ENCODE measurements around the gene INTS11. TPM values are rescaled to one million over a fixed set of nuclear protein-coding genes. Genes with fewer than 3 reads are reported as not detected.

Gene INTS11
- polyA plus RNA-seq, 1 donor (not counting 4 experiments of a cell fraction or from before 2014, with no cell fraction given), result 70.4 TPM

GRCh38 chr1:1293263-1294249 is 30.9 kb downstream of the INTS11 start:
- no peaks in the 10 kb centered on the region for H3K9me3 ChIP-seq (ENCODE audit: control insufficient read depth, low read depth, low read length)
- no peak overlapping the region for H3K4me3 ChIP-seq (ENCODE audit: control insufficient read depth in 2 of 3, extremely low read depth in 1 of 3, insufficient read depth in 2 of 3, low read depth in 1 of 3, low read length in 3 of 3)
- no peaks in the 10 kb centered on the region for H3K79me2 ChIP-seq (ENCODE audit: control insufficient read depth, insufficient read depth, low read length)
- FAIRE-seq (no peak), DNase-seq (ENCODE audit: low read depth, low spot score) (no peak)
- H3K9ac ChIP-seq (ENCODE audit: control insufficient read depth, extremely low read depth, insufficient read depth, low read length), result no peak overlapping the region
- H3K4me1 ChIP-seq (ENCODE audit: control insufficient read depth, extremely low read depth, insufficient read depth, low read length), result peaks cover 9% of the 10 kb centered on the region
- H3K4me2 ChIP-seq (ENCODE audit: control insufficient read depth, extremely low read depth, insufficient read depth, low read depth, low read length), result no peak overlapping the region
- no peak overlapping the region for H3K27ac ChIP-seq (ENCODE audit: control insufficient read depth, insufficient read depth, low read length)
- H3K9me1 ChIP-seq (ENCODE audit: control insufficient read depth, extremely low read depth, insufficient read depth, low read length), result no peaks in the 10 kb centered on the region
- no peaks in the 10 kb centered on the region for H3K36me3 ChIP-seq (ENCODE audit: control insufficient read depth in 2 of 2, extremely low read depth in 1 of 2, insufficient read depth in 2 of 2, low read length in 2 of 2)
- peaks cover 5% of the 10 kb centered on the region for H3K27me3 ChIP-seq (ENCODE audit: control insufficient read depth, extremely low read depth, insufficient read depth, low read length)
- dilution Hi-C loops (cut with MboI; ENCODE audit: extremely low pct_ligation_motif_present, low sequenced_read_pairs), result no loop called here
- no peak overlapping the region for H2AFZ ChIP-seq (ENCODE audit: control insufficient read depth, low read length)
- H4K20me1 ChIP-seq (ENCODE audit: control insufficient read depth, extremely low read depth, insufficient read depth, low read length), result peaks cover 6% of the 10 kb centered on the region
- TF ChIP-seq EZH2 (IDR thresholded peaks at IDR 0.05; ENCODE audit: low read length) (no peak), CTCF (optimal IDR thresholded peaks at IDR 0.05 in 1 of 3, IDR thresholded peaks at IDR 0.05 in 1 of 3, conservative IDR thresholded peaks at IDR 0.05 in 1 of 3; ENCODE audit: extremely low read depth in 1 of 3, insufficient read depth in 2 of 3, low read length in 3 of 3) (no peak)

GRCh38 chr1:1292851-1293250 is 31.6 kb downstream of the INTS11 start:
- DNase-seq (ENCODE audit: low read depth, low spot score), result no peak

More at GRCh38 chr1:1292851-1293250, 31.6 kb downstream of the INTS11 start:
- H3K9me1 ChIP-seq (ENCODE audit: control insufficient read depth, extremely low read depth, insufficient read depth, low read length), result no peaks in the 10 kb centered on the region
- H4K20me1 ChIP-seq (ENCODE audit: control insufficient read depth, extremely low read depth, insufficient read depth, low read length), result peaks cover 6% of the 10 kb centered on the region
- H3K27me3 ChIP-seq (ENCODE audit: control insufficient read depth, extremely low read depth, insufficient read depth, low read length), result peaks cover 5% of the 10 kb centered on the region
- H3K36me3 ChIP-seq (ENCODE audit: control insufficient read depth in 2 of 2, extremely low read depth in 1 of 2, insufficient read depth in 2 of 2, low read length in 2 of 2), result no peaks in the 10 kb centered on the region
- H2AFZ ChIP-seq (ENCODE audit: control insufficient read depth, low read length), result no peak overlapping the region
- no peak for FAIRE-seq
- H3K9ac ChIP-seq (ENCODE audit: control insufficient read depth, extremely low read depth, insufficient read depth, low read length), result no peak overlapping the region
- dilution Hi-C loops (cut with MboI; ENCODE audit: extremely low pct_ligation_motif_present, low sequenced_read_pairs), result no loop called here
- H3K9me3 ChIP-seq (ENCODE audit: control insufficient read depth, low read depth, low read length), result no peaks in the 10 kb centered on the region
- no peak overlapping the region for H3K4me3 ChIP-seq (ENCODE audit: control insufficient read depth in 2 of 3, extremely low read depth in 1 of 3, insufficient read depth in 2 of 3, low read depth in 1 of 3, low read length in 3 of 3)
- H3K4me1 ChIP-seq (ENCODE audit: control insufficient read depth, extremely low read depth, insufficient read depth, low read length), result peaks cover 9% of the 10 kb centered on the region
- H3K27ac ChIP-seq (ENCODE audit: control insufficient read depth, insufficient read depth, low read length), result no peak overlapping the region
- no peak for TF ChIP-seq CTCF (optimal IDR thresholded peaks at IDR 0.05 in 1 of 3, IDR thresholded peaks at IDR 0.05 in 1 of 3, conservative IDR thresholded peaks at IDR 0.05 in 1 of 3; ENCODE audit: extremely low read depth in 1 of 3, insufficient read depth in 2 of 3, low read length in 3 of 3)
- no peak for TF ChIP-seq EZH2 (IDR thresholded peaks at IDR 0.05; ENCODE audit: low read length)
- H3K79me2 ChIP-seq (ENCODE audit: control insufficient read depth, insufficient read depth, low read length), result no peaks in the 10 kb centered on the region
- H3K4me2 ChIP-seq (ENCODE audit: control insufficient read depth, extremely low read depth, insufficient read depth, low read depth, low read length), result no peak overlapping the region
